HG03439 (cell line): Measurements from ENCODE around the gene BAIAP2L2.
"Not testable (repeated sequence)": the region's sequence is repeated elsewhere in the genome, so short reads cannot be mapped to it uniquely, and the experiment has no call there.

Experiments
- ATAC-seq: cut with Tn5 transposase; IDR thresholded peaks from one replicate; pipeline ENCODE4 v1.9.1; 2021; ENCODE audit warnings: mild to moderate bottlenecking, moderate library complexity; ENCODE audit not compliant: unreplicated experiment

Gene BAIAP2L2

DNA sequence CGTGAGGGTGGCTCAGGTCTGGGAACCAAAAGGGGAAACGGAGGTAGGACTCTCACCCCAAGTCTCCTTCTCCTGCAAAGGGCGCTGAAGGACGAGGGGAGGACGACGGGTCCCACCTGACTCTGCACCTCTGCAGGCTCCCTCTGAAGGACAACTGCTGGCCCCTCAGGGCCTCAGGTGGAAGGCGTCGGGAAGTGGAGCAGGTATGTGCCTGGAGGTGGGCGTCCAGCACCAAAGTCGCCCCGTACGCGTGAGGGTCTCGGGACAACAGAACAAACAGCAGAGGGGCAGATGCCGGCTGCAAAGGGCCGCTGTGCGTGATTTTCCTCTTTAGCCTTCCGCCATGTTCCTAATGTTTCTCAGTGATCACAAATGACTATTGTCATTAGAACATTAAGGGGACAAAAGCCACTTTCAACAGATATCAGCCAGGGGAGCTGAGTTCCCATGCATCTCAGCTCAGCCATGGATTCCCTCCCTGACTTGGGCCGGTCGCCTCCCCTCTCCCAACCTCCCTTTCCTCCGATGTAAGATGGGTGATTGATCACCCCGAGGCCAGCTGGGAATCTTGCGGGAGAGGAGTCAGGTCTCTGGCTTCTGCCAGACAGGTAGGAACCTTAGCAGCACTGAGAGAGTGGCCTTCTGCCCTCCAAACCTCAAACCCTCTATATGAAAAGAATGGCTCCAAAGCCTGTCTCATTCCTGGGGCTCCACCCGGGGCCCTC is 27.3 kb downstream of the BAIAP2L2 start:
- ATAC-seq = no peak

GRCh38 chr22:38081941-38082828 is 28.3 kb downstream of the BAIAP2L2 start:
- ATAC-seq = no peak

DNA sequence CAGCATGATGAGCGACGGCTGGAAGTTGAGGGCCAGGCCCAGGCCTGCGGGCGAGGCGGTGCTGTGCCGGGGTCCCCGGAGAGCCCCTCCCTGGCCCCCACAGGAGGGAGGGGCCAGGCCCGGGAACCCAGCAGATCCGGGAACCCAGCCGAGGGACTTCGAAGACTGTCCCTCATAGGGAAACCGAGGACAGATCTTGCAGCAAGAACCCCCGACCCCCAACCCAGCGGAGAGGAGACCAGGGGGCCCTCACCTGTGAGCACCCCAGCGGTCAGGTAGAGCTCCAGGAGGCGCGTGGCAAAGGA is 28.9 kb downstream of the BAIAP2L2 start:
- ATAC-seq = no peak

GRCh38 chr22:38080850-38081635 is 29.4 kb downstream of the BAIAP2L2 start:
- ATAC-seq = no peak

GRCh38 chr22:38080474-38080849 is 30.0 kb downstream of the BAIAP2L2 start:
- ATAC-seq = no peak

DNA sequence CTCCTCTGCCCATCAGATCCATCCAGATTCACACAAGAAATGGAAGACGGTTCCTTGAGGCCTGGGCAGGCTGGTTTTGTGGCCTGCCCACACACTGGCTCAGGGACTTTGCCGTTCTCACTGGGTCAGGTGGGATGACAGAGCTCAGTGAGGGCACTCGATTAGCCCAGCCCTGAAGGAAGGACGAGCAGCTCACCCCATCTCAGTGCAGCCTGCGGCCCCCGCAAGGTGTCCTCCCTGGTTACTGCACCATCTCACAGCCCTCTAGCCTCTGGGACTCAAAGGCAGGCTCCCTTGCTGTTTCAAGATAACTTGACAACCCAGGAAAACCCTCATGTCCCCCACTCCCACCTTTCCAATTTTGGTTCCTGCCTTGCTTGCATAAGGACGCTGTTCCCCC is 30.7 kb downstream of the BAIAP2L2 start:
- no peak for ATAC-seq

DNA sequence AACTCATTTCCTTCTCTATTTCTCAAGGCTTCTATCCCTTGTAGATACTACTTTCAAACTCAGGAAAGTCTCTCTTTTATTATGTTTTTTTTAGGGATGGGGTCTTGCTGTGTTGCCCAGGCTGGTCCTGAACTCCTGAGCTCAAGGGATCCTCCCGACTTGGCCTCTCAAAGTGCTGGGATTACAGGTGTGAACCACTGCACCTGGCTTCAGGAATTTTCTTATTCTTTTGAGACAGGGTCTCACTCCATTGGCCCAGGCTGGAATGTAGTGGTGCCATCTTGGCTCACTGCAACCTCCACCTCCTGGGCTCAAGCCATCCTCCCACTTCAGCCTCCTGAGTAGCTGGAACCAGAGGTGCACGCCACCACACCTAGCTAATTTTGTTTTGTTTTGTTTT is 31.3 kb downstream of the BAIAP2L2 start:
- not testable (repeated sequence) for ATAC-seq

DNA sequence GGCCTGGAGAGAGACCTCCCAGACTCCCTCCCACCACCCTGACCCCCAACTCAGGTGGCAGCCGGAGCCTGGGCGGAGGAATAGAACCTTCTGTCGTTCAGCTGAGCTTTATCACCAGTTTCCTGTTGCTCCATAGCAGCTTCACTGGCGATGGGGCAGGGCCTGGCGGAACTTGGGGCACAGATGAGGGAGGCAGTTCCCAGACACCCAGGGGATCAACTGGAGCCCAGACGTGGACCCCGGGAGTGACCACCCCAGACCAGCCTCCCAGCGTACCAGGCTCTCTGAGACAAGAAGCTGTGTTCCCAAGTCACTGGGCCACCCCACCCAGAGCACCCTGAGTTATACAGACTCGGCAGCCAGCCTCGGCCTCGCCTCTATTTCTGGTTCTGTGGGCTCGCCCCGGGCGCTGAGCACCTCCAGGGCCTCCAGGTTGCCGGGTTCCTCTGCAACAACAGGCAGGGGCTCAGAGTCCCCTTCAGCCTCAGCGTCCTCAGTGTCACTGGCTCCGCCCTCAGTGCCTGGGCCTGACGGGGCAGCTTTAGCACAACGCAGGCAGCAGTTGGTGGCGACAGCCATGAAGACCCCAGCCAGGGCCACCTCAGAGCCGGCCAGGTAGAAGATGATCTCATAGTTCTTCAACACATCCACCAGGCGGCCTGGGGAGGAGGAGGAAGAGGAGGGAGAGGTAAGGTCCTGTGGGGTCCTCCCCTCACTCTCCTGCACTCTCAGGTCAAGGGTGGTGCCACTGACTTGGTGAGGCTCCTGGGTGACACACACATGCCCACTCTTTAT is 32.2 kb downstream of the BAIAP2L2 start:
- ATAC-seq = no peak

DNA sequence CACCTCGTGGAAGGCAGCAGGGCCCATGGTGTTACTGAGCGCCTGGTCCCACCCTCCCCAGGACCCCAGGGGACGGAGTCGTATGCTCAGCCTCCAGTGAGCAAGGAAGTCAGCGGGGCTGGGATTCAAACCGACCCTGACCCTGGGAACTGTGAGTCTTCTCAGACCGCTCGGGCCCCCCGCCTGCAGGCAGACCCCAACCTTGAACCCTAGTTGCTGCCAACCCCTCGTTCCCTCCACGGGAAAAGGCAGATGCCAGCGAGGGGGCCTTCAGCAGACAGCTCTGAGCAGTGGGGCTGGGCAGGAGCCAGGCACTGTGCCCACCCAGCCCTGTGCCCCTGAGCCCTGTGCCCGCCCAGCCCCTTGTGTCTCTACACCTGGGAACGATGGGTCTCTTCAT is 32.9 kb downstream of the BAIAP2L2 start:
- ATAC-seq = no peak

DNA sequence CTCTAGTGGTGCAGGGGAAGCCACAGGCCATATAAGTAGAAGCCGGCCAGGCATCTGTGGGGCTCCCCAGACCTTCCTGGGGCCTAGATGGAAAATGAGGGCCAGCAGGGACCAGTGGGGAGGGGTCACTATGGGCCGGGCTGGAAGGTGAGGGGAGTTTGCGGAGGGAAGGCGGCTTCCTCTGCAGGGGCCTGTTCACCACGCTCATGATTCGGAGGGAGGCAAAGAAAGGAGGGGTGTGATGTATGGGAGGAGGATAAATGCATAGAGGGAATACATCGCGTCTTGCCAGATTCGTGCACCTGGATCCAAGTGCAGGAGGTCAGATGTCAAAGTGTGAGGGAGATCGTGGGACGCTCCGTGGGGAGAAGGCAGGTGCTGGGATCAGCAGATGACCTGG is 33.4 kb downstream of the BAIAP2L2 start:
- no peak for ATAC-seq

- ATAC-seq = no peak
Measured at GRCh38 chr22:38075961-38076360, 34.5 kb downstream of the BAIAP2L2 start.

GRCh38 chr22:38075105-38075825 is 35.2 kb downstream of the BAIAP2L2 start:
- no peak for ATAC-seq

- ATAC-seq = no peak
Measured at GRCh38 chr22:38074181-38075104, 36.0 kb downstream of the BAIAP2L2 start.

DNA sequence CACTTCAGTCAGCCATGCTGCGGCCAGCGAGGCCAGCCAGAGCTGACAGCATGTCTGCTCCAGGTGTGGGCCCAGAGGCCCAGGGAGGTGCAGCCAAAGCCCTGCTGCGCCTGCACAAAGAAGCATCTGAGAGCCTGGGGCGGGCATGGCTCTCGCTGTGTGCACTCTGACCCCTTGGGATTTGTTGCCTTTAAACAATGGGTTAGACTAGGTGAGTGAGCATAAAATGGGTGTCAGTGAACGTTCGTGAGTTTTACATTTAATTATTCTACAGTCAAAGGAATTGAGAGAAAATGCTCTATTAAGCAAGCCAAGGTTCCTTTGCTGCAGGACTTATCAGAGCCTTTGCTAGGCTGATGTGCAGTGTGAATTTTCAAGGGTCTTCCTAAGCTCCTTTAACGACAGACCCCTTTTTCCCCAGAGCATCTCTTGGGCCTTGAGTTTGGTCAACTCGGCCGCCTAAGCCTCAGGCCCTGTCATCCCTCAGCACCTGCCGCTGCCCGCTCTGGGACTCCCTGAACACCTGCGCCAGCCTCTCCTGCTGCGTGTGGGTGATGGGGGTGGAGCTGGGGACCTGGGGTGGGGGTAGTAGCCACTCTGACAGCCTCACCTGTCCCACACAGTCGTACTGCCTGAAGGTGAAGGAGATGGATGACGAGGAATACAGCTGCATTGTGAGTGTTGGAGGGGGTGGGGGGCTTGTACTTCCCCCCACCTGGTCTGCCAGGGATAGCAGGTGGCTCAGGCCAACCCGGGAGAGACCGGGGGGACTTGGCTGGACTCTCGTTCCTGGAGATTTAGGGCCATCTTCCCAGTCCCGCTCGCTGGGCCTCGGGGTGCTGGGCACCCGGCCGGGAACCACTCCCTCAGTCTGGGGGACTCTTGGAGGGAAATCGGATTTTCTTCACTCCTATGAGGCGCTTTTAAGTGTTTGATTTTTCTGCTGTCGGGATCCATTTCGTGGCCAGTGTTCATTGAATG is 37.0 kb downstream of the BAIAP2L2 start:
- no peak for ATAC-seq

- ATAC-seq = no peak
Measured at GRCh38 chr22:38072322-38073149, 37.9 kb downstream of the BAIAP2L2 start.

DNA sequence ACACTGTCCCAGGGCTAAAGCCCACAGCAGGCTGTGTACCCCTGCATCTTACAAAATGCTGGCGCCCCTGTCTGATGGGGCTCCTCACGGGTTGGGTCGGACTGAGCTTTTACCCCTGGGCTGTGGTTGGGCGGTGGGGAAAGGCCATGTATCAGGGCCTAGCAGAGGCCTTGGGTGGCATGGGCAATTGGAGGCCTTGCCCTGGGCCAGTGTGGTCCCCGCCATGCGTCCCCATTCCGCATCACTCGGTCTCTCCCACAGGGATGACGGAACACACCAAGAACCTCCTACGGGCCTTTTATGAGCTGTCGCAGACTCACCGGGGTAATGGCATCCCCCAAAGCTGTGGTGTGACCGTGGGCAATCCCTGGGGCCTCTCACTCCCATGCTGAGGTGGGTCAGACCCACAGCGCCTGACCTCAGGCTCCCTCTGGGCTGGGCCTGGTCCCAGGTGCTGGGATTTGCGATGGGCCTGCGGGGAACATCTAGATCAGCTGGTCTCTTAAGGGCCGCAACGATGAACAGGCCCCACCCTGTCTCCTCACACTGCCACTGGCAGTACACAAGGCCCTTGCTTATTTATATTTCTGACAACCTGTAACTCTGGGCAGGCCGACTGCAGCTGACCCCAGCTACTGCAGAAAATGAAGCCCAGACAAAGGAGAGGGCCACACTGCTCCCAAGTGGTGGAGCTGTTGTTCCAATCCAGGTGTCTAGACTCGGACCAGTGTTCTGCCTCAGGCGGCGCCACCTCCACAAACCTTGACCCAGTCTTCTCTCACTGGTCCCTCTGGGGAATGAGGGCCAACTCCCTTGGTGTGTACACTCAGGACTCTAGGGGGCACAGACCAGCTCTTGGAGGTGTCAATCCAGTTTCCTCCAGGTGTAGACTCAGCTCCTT is 38.8 kb downstream of the BAIAP2L2 start:
- no peak for ATAC-seq
